Activated CD8-positive, alpha-beta T cell treated with anti-CD3 and anti-CD28 coated beads, Interleukin-2, amount 10 ng/mL, durations not matched to agents 7 days and 5 days (primary cell): ENCODE results near the gene HAP1. TPM values are rescaled to one million over a fixed set of nuclear protein-coding genes. Genes with fewer than 3 reads are reported as not detected.

Source experiments
- ATAC-seq: fragments of 150-1000 bp; cut with Tn5 transposase; one replicate; pipeline ENCODE4 v1.10.0; 2021; ENCODE audit warnings: moderate library complexity
- CTCF ChIA-PET: fragments of 350-600 bp; sonication (Branson Sonifier 250); formaldehyde crosslinking; loops from one replicate; lab custom pipeline; 2021; ENCODE audit warnings: antibody characterized with exemption; lab: Charles Lee
- POLR2A ChIA-PET: fragments of 350-600 bp; sonication (Branson Sonifier 250); formaldehyde crosslinking; loops from one replicate; lab custom pipeline; 2021; ENCODE audit warnings: antibody characterized with exemption; lab: Charles Lee
- DNase-seq: peaks from one replicate; pipeline ENCODE4 v3.0.0-alpha.2; 2020
- H3K27ac Mint-ChIP-seq: one replicate; pipeline ENCODE4 v1.8.0; 2021; ENCODE audit warnings: mild to moderate bottlenecking, mixed read lengths
- H3K27me3 Mint-ChIP-seq: one replicate; pipeline ENCODE4 v1.8.0; 2021; ENCODE audit warnings: low read depth, mixed read lengths
- H3K36me3 Mint-ChIP-seq: one replicate; pipeline ENCODE4 v1.8.0; 2021; ENCODE audit warnings: low read depth, mixed read lengths
- H3K4me1 Mint-ChIP-seq: one replicate; pipeline ENCODE4 v1.8.0; 2021; ENCODE audit warnings: low read depth, mixed read lengths
- H3K4me3 Mint-ChIP-seq: one replicate; pipeline ENCODE4 v1.8.0; 2021; ENCODE audit warnings: mild to moderate bottlenecking, mixed read lengths
- H3K9me3 Mint-ChIP-seq: one replicate; pipeline ENCODE4 v1.8.0; 2022; ENCODE audit warnings: mixed read lengths; ENCODE audit not compliant: insufficient read depth
- total RNA-seq, 2 experiments: library from RNA; stranded (reverse); gene quantifications; one replicate each; pipeline ENCODE4 v1.2.3, GENCODE V29; 2021

The HAP1 gene
- total RNA-seq, 2 experiments from 2014 or later: 0.08 to 0.11 TPM

GRCh38 chr17:41695954-41696757, 38.3 kb downstream of the HAP1 start:
- Mint-ChIP-seq H3K27ac (peak overlapping the region; percentile 67), H3K9me3 (no peaks in the 10 kb centered on the region), H3K4me1 (peaks cover 32% of the 10 kb centered on the region), H3K36me3 (peaks cover 38% of the 10 kb centered on the region), H3K4me3 (no peak overlapping the region), H3K27me3 (no peaks in the 10 kb centered on the region)
- ChIA-PET CTCF (interaction anchor here (0.6 to 13.3 kb wide), 20 partner anchors 11 to 877 kb away, joined by 3 to 266 read pairs (median 6); partner anchors contain the start of genes JUP and ODAD4), POLR2A (interaction anchor here (0.6 to 0.8 kb wide), 4 partner anchors 17 to 365 kb away, joined by 3 read pairs; no protein-coding TSS in a partner anchor)
- ATAC-seq (no peak), DNase-seq (peak; percentile 90)

- Mint-ChIP-seq H3K27ac (peak overlapping the region; percentile 39), H3K4me1 (peaks cover 38% of the 10 kb centered on the region), H3K9me3 (no peaks in the 10 kb centered on the region), H3K27me3 (no peaks in the 10 kb centered on the region), H3K4me3 (no peak overlapping the region), H3K36me3 (peaks cover 48% of the 10 kb centered on the region)
- DNase-seq: no peak
- CTCF ChIA-PET: interaction anchor here (1.1 to 13.3 kb wide), 16 partner anchors 10 to 876 kb away, joined by 3 to 266 read pairs (median 6); partner anchors contain the start of genes JUP and ODAD4
- no peak for ATAC-seq
- POLR2A ChIA-PET: interaction anchor here (0.8 kb wide), 1 partner anchor 16 kb away, joined by 3 read pairs; no protein-coding TSS in a partner anchor
These were observed 39.2 kb downstream of the HAP1 start for GRCh38 chr17:41695134-41695661.

- Mint-ChIP-seq H3K27me3 (no peaks in the 10 kb centered on the region), H3K36me3 (peaks cover 63% of the 10 kb centered on the region), H3K9me3 (no peaks in the 10 kb centered on the region), H3K4me3 (peak overlapping the region; percentile 22), H3K4me1 (peaks cover 41% of the 10 kb centered on the region), H3K27ac (peak overlapping the region; percentile 39)
- DNase-seq: no peak
- no peak for ATAC-seq
- ChIA-PET POLR2A (interaction anchor here (0.6 to 5.5 kb wide), 9 partner anchors 9 to 419 kb away, joined by 3 to 303 read pairs (median 3); partner anchors contain the start of genes DHX58 and KLHL11), CTCF (interaction anchor here (3.3 to 13.3 kb wide), 3 partner anchors 13 to 27 kb away, joined by 45 to 266 read pairs (median 147); no protein-coding TSS in a partner anchor)
These were observed 41.5 kb downstream of the HAP1 start for GRCh38 chr17:41692722-41693521.

- H3K4me3 Mint-ChIP-seq: peak overlapping the region; percentile 96
- H3K36me3 Mint-ChIP-seq: peaks cover 63% of the 10 kb centered on the region
- H3K27me3 Mint-ChIP-seq: no peaks in the 10 kb centered on the region
- ATAC-seq (no peak), DNase-seq (no peak)
- no peaks in the 10 kb centered on the region for H3K9me3 Mint-ChIP-seq
- ChIA-PET POLR2A (interaction anchor here (0.6 to 5.5 kb wide), 11 partner anchors 9 to 1511 kb away, joined by 3 to 303 read pairs (median 3); partner anchors contain the start of genes DHX58 and DNAJC7), CTCF (interaction anchor here (1.0 to 13.3 kb wide), 5 partner anchors 9 to 144 kb away, joined by 3 to 266 read pairs (median 3); no protein-coding TSS in a partner anchor)
- peak overlapping the region; percentile 98 for H3K27ac Mint-ChIP-seq
- peaks cover 38% of the 10 kb centered on the region for H3K4me1 Mint-ChIP-seq
These were observed 43.2 kb downstream of the HAP1 start for GRCh38 chr17:41691031-41691777.

- peak overlapping the region; percentile 96 for H3K4me3 Mint-ChIP-seq
- no peaks in the 10 kb centered on the region for H3K9me3 Mint-ChIP-seq
- DNase-seq: no peak
- no peaks in the 10 kb centered on the region for H3K27me3 Mint-ChIP-seq
- H3K4me1 Mint-ChIP-seq: peaks cover 33% of the 10 kb centered on the region
- POLR2A ChIA-PET: interaction anchor here (0.7 to 5.5 kb wide), 7 partner anchors 10 to 1132 kb away, joined by 3 to 303 read pairs (median 5); partner anchors contain the start of gene DNAJC7
- peak overlapping the region; percentile 98 for H3K27ac Mint-ChIP-seq
- H3K36me3 Mint-ChIP-seq: peaks cover 61% of the 10 kb centered on the region
- CTCF ChIA-PET: interaction anchor here (0.7 to 13.3 kb wide), 8 partner anchors 9 to 240 kb away, joined by 3 to 266 read pairs (median 4); partner anchors contain the start of genes GAST and ODAD4
- ATAC-seq: no peak
These were observed 43.9 kb downstream of the HAP1 start for GRCh38 chr17:41690497-41690896.

- ATAC-seq: no peak
- peaks cover 58% of the 10 kb centered on the region for H3K36me3 Mint-ChIP-seq
- DNase-seq: peak; percentile 83
- H3K4me3 Mint-ChIP-seq: peak overlapping the region; percentile 96
- POLR2A ChIA-PET: interaction anchor here (0.6 to 5.5 kb wide), 28 partner anchors 10 to 1636 kb away, joined by 3 to 303 read pairs (median 4); partner anchors contain the start of genes ACLY, FKBP10 and WIPF2
- no peaks in the 10 kb centered on the region for H3K27me3 Mint-ChIP-seq
- H3K4me1 Mint-ChIP-seq: peaks cover 31% of the 10 kb centered on the region
- H3K27ac Mint-ChIP-seq: peak overlapping the region; percentile 98
- no peaks in the 10 kb centered on the region for H3K9me3 Mint-ChIP-seq
- CTCF ChIA-PET: interaction anchor here (0.6 to 13.3 kb wide), 12 partner anchors 8 to 240 kb away, joined by 3 to 266 read pairs (median 4); partner anchors contain the start of genes GAST, ODAD4 and P3H4
These were observed 44.7 kb downstream of the HAP1 start for GRCh38 chr17:41689497-41690299.

- Mint-ChIP-seq H3K9me3 (no peaks in the 10 kb centered on the region), H3K36me3 (peaks cover 52% of the 10 kb centered on the region), H3K27me3 (no peaks in the 10 kb centered on the region), H3K4me3 (peak within 1 kb of the TSS; percentile 96), H3K27ac (peak within 1 kb of the TSS; percentile 98), H3K4me1 (peaks cover 31% of the 10 kb centered on the region)
- DNase-seq (peak; percentile 100), ATAC-seq (peak; percentile 75)
- ChIA-PET CTCF (interaction anchor here (0.6 to 13.3 kb wide), 13 partner anchors 10 to 241 kb away, joined by 3 to 266 read pairs (median 5); partner anchors contain the start of genes GAST, ODAD4 and P3H4), POLR2A (interaction anchor here (0.6 to 5.5 kb wide), 33 partner anchors 9 to 1636 kb away, joined by 3 to 303 read pairs (median 4); partner anchors contain the start of genes ACLY, CCR7, FKBP10 and KLHL11)
These were observed 45.6 kb downstream of the HAP1 start, which contains the start of gene EIF1 for GRCh38 chr17:41688641-41689496. TSS of gene EIF1 (plus strand) at chr17:41688885. CDS start at chr17:41689039, 154 bp downstream.

GRCh38 chr17:41687828-41688640, 46.4 kb downstream of the HAP1 start:
- ChIA-PET POLR2A (interaction anchor here (0.6 to 5.5 kb wide), 20 partner anchors 10 to 1469 kb away, joined by 3 to 303 read pairs (median 4); partner anchors contain the start of genes ACLY, CCR7, KLHL11 and P3H4), CTCF (interaction anchor here (0.7 to 13.3 kb wide), 5 partner anchors 9 to 39 kb away, joined by 3 to 266 read pairs (median 6); no protein-coding TSS in a partner anchor)
- ATAC-seq (peak; percentile 8), DNase-seq (peak; percentile 78)
- Mint-ChIP-seq H3K27ac (peak overlapping the region; percentile 98), H3K4me1 (peaks cover 31% of the 10 kb centered on the region), H3K36me3 (peaks cover 44% of the 10 kb centered on the region), H3K9me3 (no peaks in the 10 kb centered on the region), H3K4me3 (peak overlapping the region; percentile 96), H3K27me3 (no peaks in the 10 kb centered on the region)
